Fibroblast of peridontal ligament (primary cell): ENCODE data around the gene DCTD.
A peak's percentile ranks its signal among the peaks of the same experiment; 100 is the strongest.

Experiments
- DNase-seq: peaks from one replicate; pipeline ENCODE4 v3.0.0-alpha.2; 2010; ENCODE audit errors: extremely low read depth

Gene DCTD

GRCh38 chr4:182917182-182918043, at the start of gene DCTD:
DCTD (minus strand) TSS chr4:182917386; CDS start chr4:182915568, 1,818 bp downstream.
- peak; percentile 60 for DNase-seq

DNA sequence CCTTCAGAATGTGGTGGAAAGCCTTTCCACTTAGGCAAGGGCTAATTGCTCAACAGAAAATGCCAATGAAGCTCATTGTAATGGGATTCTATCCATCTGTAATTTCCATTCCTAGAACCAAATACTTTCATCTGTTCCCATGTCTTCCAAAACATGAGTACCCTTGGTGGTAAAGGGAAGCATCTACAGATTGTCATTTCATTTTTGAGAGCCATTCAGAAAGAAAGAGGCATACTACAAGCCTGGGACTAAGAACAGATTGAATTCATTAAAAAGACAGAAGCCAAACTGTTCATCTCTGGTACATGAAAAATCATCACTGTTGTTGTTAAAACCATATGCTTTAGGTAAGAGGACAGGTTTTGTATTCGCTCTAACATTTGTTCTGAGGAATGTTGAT, 43.6 kb upstream of the DCTD start:
- no peak for DNase-seq

DNA sequence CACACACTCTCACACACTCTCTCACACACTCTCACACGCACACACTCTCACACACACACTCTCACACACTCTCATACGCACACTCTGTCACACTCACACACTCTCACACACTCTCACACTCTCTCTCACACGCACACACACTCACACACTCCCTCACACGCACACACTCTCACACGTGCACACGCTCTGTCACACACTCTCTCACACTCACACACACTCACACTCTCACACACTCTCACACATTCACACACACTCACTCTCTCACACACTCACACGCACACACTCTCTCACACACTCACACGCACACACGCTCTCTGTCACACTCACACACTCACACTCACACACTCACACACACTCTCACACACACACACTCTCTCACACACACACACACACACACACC, 43.0 kb upstream of the DCTD start:
- no peak for DNase-seq

- DNase-seq: no peak
These were observed 38.2 kb upstream of the DCTD start for GRCh38 chr4:182955411-182955810.

GRCh38 chr4:182944484-182945213, 27.5 kb upstream of the DCTD start:
- DNase-seq: no peak

DNA sequence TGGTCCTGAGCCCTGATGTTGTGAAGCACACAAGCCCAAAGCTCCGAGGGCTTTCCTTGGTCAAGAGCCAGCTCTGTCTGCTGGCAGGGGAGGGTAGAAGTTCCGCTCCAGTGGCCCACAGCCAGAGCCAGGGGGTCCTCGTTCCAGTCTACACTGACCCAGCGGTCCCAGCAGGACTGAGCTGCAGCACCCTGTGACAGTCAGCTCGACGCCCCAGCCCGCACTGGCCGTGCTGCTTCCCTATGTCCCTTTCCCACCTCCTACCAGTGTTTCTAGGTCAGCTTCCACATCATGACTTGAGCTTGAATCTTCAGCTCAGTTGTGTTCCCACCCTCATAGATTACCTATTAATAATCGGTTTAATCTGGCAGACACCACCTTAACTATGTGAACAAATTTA, 22.5 kb upstream of the DCTD start:
- no peak for DNase-seq

- peak; percentile 70 for DNase-seq
These were observed 21.0 kb upstream of the DCTD start for GRCh38 chr4:182938205-182938645.

DNA sequence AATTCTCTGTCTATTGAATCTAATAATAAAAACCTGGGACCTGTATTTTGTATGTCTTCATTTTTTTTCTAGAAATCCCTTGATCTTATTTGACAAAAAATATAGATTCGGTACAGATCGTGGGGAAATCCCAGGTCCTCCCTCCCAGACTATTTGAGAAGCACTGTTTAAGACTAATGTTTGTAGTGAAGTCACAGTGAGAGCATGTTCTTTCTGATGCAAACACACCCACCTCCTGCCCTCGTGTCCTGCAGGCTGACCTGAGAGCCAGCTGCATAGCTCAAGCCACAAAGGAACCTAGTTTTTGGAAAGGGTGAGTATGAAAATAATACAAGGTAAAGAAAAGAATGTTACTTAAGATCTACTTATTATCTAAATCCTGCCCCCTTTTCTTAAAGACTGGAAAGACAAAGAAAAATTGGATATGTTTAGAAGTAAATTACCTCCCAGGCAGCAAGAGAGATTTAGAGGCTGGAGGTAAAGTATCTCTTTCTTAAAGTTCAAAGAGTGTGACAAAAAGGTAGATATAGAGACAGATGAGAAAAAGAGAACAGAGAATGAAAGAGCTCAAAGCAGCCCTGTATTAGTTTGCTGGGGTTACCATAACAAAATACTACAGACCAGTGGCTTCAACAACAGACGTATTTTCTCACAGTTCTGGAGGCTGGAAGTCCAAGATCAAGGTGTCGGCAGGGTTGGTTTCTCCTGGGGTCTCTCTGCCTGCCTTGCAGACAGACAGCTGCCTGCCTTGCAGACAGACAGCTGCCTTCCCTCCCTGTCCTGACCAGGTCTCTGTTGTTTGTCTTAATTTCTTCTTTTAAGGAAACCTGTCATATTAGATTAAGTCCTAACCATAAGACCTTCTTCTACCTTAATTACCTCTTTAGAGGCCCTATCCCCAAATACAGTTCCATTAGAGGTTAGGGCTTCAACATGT, 20.4 kb upstream of the DCTD start:
- DNase-seq: no peak

GRCh38 chr4:182932651-182933050, 15.5 kb upstream of the DCTD start:
- DNase-seq: no peak

DNA sequence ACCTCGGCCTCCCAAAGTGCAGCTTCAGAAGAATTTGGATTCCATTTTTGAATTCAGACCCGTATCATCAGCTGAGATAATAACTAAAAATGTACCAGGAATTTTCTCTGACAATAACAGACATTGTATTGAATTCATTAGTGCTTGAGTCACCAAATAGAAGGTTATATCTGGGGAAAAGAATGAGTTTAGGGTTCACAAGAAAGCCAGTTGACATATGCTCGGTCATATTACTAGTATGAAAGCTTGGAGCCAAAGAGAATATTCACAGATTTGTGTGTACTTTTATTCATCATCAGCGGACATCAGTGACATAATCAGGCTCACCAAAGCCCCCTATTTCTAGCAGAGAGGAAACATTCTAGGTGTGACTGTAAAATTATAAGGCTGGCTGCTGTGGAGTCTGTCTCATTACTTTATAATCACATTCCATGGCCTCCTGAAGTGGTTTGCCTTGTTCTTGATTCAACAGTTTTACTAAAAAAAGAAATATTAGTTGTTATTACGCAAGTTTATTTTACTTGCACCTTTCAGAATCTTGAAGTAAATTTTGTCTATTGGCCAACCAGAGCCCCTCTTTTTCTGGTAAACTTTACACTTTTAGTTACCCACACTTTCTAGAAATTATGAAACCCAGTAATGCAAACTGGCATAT, 14.6 kb upstream of the DCTD start:
- peak; percentile 39 for DNase-seq

DNA sequence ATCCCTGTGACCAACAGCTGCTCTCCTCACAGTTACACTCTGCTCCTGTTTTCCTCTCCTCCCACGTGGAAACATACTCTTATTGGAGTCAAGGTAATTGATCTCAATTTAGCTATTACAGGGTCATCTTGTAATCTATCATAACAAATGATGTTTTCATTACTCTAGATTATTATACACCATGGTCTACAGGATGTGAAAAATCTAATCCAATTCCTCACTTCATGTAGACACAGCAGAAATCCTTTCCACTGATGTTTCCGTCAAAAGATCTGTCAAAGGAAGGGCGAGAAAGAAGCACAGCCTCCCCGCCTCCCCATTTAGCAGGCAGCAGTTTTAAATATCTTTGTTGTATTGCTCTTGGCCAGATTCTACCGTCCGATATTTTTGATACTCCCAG, 13.7 kb upstream of the DCTD start:
- no peak for DNase-seq

GRCh38 chr4:182929296-182929695, 12.1 kb upstream of the DCTD start:
- peak; percentile 92 for DNase-seq

- DNase-seq: no peak
These were observed 10.9 kb upstream of the DCTD start for GRCh38 chr4:182928061-182928460.

- DNase-seq: no peak
These were observed 10.3 kb upstream of the DCTD start for GRCh38 chr4:182927505-182927904.

- DNase-seq: no peak
These were observed 8.7 kb upstream of the DCTD start for GRCh38 chr4:182925855-182926254.

GRCh38 chr4:182925298-182925757, 8.1 kb upstream of the DCTD start:
- DNase-seq: peak; percentile 69

DNA sequence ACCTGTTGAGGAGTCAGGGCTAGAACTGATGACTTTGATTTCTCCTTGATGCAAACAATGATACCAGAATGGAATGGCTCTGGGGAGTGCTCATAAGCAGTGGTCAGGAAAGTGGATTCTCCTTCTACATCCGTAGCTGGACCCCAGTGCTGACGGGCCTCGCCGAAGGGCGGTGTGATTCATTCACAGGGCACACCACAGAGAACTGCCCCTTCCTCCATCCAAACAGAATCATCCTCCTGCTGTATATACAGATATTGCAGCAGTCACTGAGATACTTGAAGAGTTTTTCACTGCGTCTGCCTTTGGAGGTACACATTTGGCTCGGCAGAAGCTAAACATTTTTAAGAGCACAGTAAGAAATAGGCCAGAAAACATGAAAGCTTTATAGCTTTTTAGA, 7.3 kb upstream of the DCTD start:
- DNase-seq: no peak

- no peak for DNase-seq
These were observed 6.7 kb upstream of the DCTD start for GRCh38 chr4:182923796-182924340.

DNA sequence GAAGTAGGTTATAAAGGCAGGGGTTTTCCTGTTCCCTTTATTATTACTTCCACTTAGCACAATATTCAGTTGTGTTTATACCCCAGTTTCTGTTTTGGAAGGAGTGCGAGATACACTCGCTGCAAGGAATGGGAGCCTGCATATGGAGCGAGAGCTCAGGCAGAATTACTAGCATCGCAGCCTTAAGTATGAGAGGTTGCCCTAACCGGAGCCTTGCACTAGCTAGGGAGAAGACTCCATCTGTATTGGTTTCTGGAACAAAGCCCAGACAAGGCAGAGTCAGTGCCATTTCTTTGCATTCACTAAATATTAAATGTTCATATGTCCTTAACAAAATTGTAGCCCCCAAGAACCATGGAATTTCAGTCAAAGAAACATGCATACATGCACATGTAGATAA, 6.2 kb upstream of the DCTD start:
- peak; percentile 49 for DNase-seq

GRCh38 chr4:182922501-182923284, 5.5 kb upstream of the DCTD start:
- peak; percentile 57 for DNase-seq
